GM20431 (cell line): ENCODE results near the gene NRTN.

Experiments used
- in situ Hi-C: fragments of 300-500 bp; cut with MseI, MboI; formaldehyde crosslinking; loops from one replicate; pipeline ENCODE4 v1.15.0; 2020; ENCODE audit warnings: low sequenced_read_pairs; ENCODE audit not compliant: unreplicated experiment

The NRTN gene

GRCh38 chr19:5809053-5809452, 4.2 kb downstream of the NRTN start:
- in situ Hi-C loops, result loop anchor here (10.0 kb wide), 1 partner anchor 206 kb away; no protein-coding TSS in a partner anchor

- in situ Hi-C loops, result loop anchor here (10.0 kb wide), 1 partner anchor 205 kb away; no protein-coding TSS in a partner anchor
These were observed 4.6 kb downstream of the NRTN start for GRCh38 chr19:5809469-5809868.

GRCh38 chr19:5811117-5811516, 6.2 kb downstream of the NRTN start:
- in situ Hi-C loops, result no loop called here

GRCh38 chr19:5814123-5814851, 9.4 kb downstream of the NRTN start:
- in situ Hi-C loops, result no loop called here

- in situ Hi-C loops, result no loop called here
These were observed 10.0 kb downstream of the NRTN start for GRCh38 chr19:5814852-5815246.

GRCh38 chr19:5817218-5817617, 12.4 kb downstream of the NRTN start:
- in situ Hi-C loops, result no loop called here

GRCh38 chr19:5818594-5818993, 13.7 kb downstream of the NRTN start:
- in situ Hi-C loops, result no loop called here

GRCh38 chr19:5820785-5821184, 15.9 kb downstream of the NRTN start:
- in situ Hi-C loops, result no loop called here

GRCh38 chr19:5821521-5822180, 16.8 kb downstream of the NRTN start:
- in situ Hi-C loops, result no loop called here

- in situ Hi-C loops, result no loop called here
These were observed 17.4 kb downstream of the NRTN start for GRCh38 chr19:5822181-5822844.

- in situ Hi-C loops, result no loop called here
These were observed 18.9 kb downstream of the NRTN start for GRCh38 chr19:5823579-5824281.

GRCh38 chr19:5824751-5825150, 19.9 kb downstream of the NRTN start:
- in situ Hi-C loops, result no loop called here

- in situ Hi-C loops, result no loop called here
These were observed 20.3 kb downstream of the NRTN start for GRCh38 chr19:5825178-5825577.

- in situ Hi-C loops, result no loop called here
These were observed 21.9 kb downstream of the NRTN start for GRCh38 chr19:5826531-5827341.

- in situ Hi-C loops, result no loop called here
These were observed 22.5 kb downstream of the NRTN start for GRCh38 chr19:5827342-5827890.

- in situ Hi-C loops, result no loop called here
These were observed 23.2 kb downstream of the NRTN start for GRCh38 chr19:5827891-5828660.

GRCh38 chr19:5828661-5829566, 24.0 kb downstream of the NRTN start:
- in situ Hi-C loops, result no loop called here
